ENCODE data around the gene PDSS2.

- no peak for TF ChIP-seq CTCF (IDR thresholded peaks at IDR 0.05; ENCODE audit: insufficient read depth, low read length, poor library complexity, severe bottlenecking)
- no peak for TF ChIP-seq EZH2phosphoT487 (conservative IDR thresholded peaks at IDR 0.05; ENCODE audit: low read length)
Measured at GRCh38 chr6:107345393-107345792, 114.0 kb downstream of the PDSS2 start.

Measured in SU-DHL-6 (cell line).